Muscle of back (tissue), 13 donors: Measurements from ENCODE around the gene IL32. TPM values are rescaled to one million over a fixed set of nuclear protein-coding genes. Genes with fewer than 3 reads are reported as not detected.

ENCODE experiments used
- DNase-seq, 3 donors: peaks; one replicate each; pipeline versions ENCODE4 v3.0.0 to v3.0.0-alpha.2; 2013
- long read RNA-seq, 9 donors: transcript quantifications; one replicate each; lab custom pipeline, GENCODE V29; 2026
- polyA plus RNA-seq, 10 donors: library from polyadenylated mRNA; unstranded; fragments of 120-200 nt; gene quantifications; one replicate each; pipeline ENCODE4 v1.2.1, GENCODE V29; 2013; ENCODE audit not compliant: insufficient read length in 10 of 10

IL32 gene
- 100 to 1,000 TPM in 6 of 10 donors, 10 to 100 TPM in 4; 43.8 to 181 (median 123) TPM for polyA plus RNA-seq
- long read RNA-seq, donor 1, transcript IL32-206 (7 exons, 920 nt): minor isoform, 6 of 46 reads
- long read RNA-seq, donor 1, transcript IL32-212 (6 exons, 1,198 nt): minor isoform, 5 of 46 reads
- long read RNA-seq, donor 1, transcript IL32-202 (7 exons, 1,105 nt): major isoform, 18 of 46 reads
- long read RNA-seq, donor 1, partial matches to known transcripts: 0 of 46 reads
- long read RNA-seq, donor 1, other reads (novel, unspliced or antisense): 0 of 46 reads
- long read RNA-seq, donor 2, transcript IL32-211 (7 exons, 1,272 nt): minor isoform, 5 of 45 reads
- long read RNA-seq, donor 2, transcript IL32-202 (7 exons, 1,105 nt): major isoform, 22 of 45 reads
- long read RNA-seq, donor 2, transcript IL32-206 (7 exons, 920 nt): minor isoform, 6 of 45 reads
- long read RNA-seq, donor 2, partial matches to known transcripts: 0 of 45 reads
- long read RNA-seq, donor 2, other reads (novel, unspliced or antisense): 0 of 45 reads
- long read RNA-seq, donor 3: 0 reads
- long read RNA-seq, donor 4, transcript IL32-202 (7 exons, 1,105 nt): major isoform, 14 of 42 reads
- long read RNA-seq, donor 4, transcript IL32-206 (7 exons, 920 nt): minor isoform, 12 of 42 reads
- long read RNA-seq, donor 4, partial matches to known transcripts: 0 of 42 reads
- long read RNA-seq, donor 4, other reads (novel, unspliced or antisense): 0 of 42 reads
- long read RNA-seq, donor 5, transcript IL32-202 (7 exons, 1,105 nt): major isoform, 27 of 122 reads
- long read RNA-seq, donor 5, transcript IL32-212 (6 exons, 1,198 nt): minor isoform, 7 of 122 reads
- long read RNA-seq, donor 5, transcript IL32-211 (7 exons, 1,272 nt): minor isoform, 12 of 122 reads
- long read RNA-seq, donor 5, transcript IL32-206 (7 exons, 920 nt): minor isoform, 26 of 122 reads
- long read RNA-seq, donor 5, partial matches to known transcripts: 20 of 122 reads
- long read RNA-seq, donor 5, other reads (novel, unspliced or antisense): 12 of 122 reads
- long read RNA-seq, donor 6, transcript IL32-202 (7 exons, 1,105 nt): major isoform, 9 of 27 reads
- long read RNA-seq, donor 6, transcript IL32-206 (7 exons, 920 nt): minor isoform, 8 of 27 reads
- long read RNA-seq, donor 6, partial matches to known transcripts: 0 of 27 reads
- long read RNA-seq, donor 6, other reads (novel, unspliced or antisense): 0 of 27 reads
- long read RNA-seq, donor 7, transcript IL32-202 (7 exons, 1,105 nt): major isoform, 6 of 23 reads
- long read RNA-seq, donor 7, partial matches to known transcripts: 0 of 23 reads
- long read RNA-seq, donor 7, other reads (novel, unspliced or antisense): 0 of 23 reads
- long read RNA-seq, donor 8, transcript IL32-202 (7 exons, 1,105 nt): major isoform, 13 of 31 reads
- long read RNA-seq, donor 8, transcript IL32-206 (7 exons, 920 nt): minor isoform, 6 of 31 reads
- long read RNA-seq, donor 8, partial matches to known transcripts: 0 of 31 reads
- long read RNA-seq, donor 8, other reads (novel, unspliced or antisense): 0 of 31 reads
- long read RNA-seq, donor 9, transcript IL32-202 (7 exons, 1,105 nt): major isoform, 8 of 15 reads
- long read RNA-seq, donor 9, partial matches to known transcripts: 0 of 15 reads
- long read RNA-seq, donor 9, other reads (novel, unspliced or antisense): 0 of 15 reads

GRCh38 chr16:3065069-3065741 lies at the start of gene IL32:
Gene IL32 (plus strand): TSS chr16:3065640. CDS start chr16:3065812, 172 bp downstream.
- DNase-seq: peak; percentile 70 to 86 (median 83)

- DNase-seq: no peak
Observed at GRCh38 chr16:3015865-3016521, 49.4 kb upstream of the IL32 start.

- no peak for DNase-seq
Observed at GRCh38 chr16:3017344-3017743, 48.1 kb upstream of the IL32 start.

- DNase-seq: no peak
Observed at GRCh38 chr16:3017794-3018506, 47.5 kb upstream of the IL32 start, which contains the start of gene CLDN6. Gene CLDN6 (minus strand): TSS chr16:3018183. CDS start chr16:3016021, 2,162 bp downstream.

GRCh38 chr16:3019594-3020246 lies 45.7 kb upstream of the IL32 start:
- DNase-seq: no peak

GRCh38 chr16:3020247-3020603 lies 45.2 kb upstream of the IL32 start, which contains the start of gene TNFRSF12A:
Gene TNFRSF12A (plus strand): TSS chr16:3020368. CDS start chr16:3020398, 30 bp downstream.
- DNase-seq: peak; percentile 79 to 91 (median 81)

- peak; percentile 70 to 87 (median 77) for DNase-seq
Observed at GRCh38 chr16:3020604-3021448, 44.6 kb upstream of the IL32 start.

GRCh38 chr16:3021449-3022207 lies 43.8 kb upstream of the IL32 start:
- peak; percentile 82 to 93 (median 90) for DNase-seq

- DNase-seq: peak; percentile 93 to 95 (median 95)
Observed at GRCh38 chr16:3022208-3022683, 43.2 kb upstream of the IL32 start.

GRCh38 chr16:3022684-3023414 lies 42.6 kb upstream of the IL32 start:
- peak; percentile 38 to 66 (median 40) for DNase-seq

GRCh38 chr16:3023415-3023668 lies 42.1 kb upstream of the IL32 start:
- peak in 2 of 3 donors; percentile 54 to 59 for DNase-seq

GRCh38 chr16:3023669-3024478 lies 41.6 kb upstream of the IL32 start, which contains the start of the genes HCFC1R1 and THOC6:
Gene HCFC1R1 (minus strand): TSS chr16:3023942. CDS start chr16:3023941, 1 bp downstream.
Gene THOC6 (plus strand): TSS chr16:3024035. CDS start chr16:3024327, 292 bp downstream.
- peak; percentile 97 to 99 (median 97) for DNase-seq

- no peak for DNase-seq
Observed at GRCh38 chr16:3025032-3026002, 40.1 kb upstream of the IL32 start.
